Endothelial cell of umbilical vein (primary cell): ENCODE results near the gene SH3RF3. TPM values are rescaled to one million over a fixed set of nuclear protein-coding genes. Genes with fewer than 3 reads are reported as not detected.

Experiments
- BruUV-seq: library from RNA; stranded (reverse); fragments of 400-500 nt; replicated peaks from 2 replicates; lab custom pipeline; 2021; lab: Mats Ljungman, UMichigan
- CTCF ChIA-PET: fragments of 300-600, 350-600 bp; sonication (Branson Sonifier 250); formaldehyde crosslinking; loops from one replicate; lab custom pipeline; 2021; ENCODE audit warnings: antibody characterized with exemption, inconsistent platforms; lab: Charles Lee
- POLR2A ChIA-PET: fragments of 300-600, 350-600 bp; sonication (Branson Sonifier 250); formaldehyde crosslinking; loops from one replicate; lab custom pipeline; 2021; ENCODE audit warnings: antibody characterized with exemption, inconsistent platforms; lab: Charles Lee
- DNase-seq: peaks from one replicate; pipeline ENCODE4 v3.0.0-alpha.2; 2011; ENCODE audit warnings: low read depth, low spot score
- FAIRE-seq: peaks from 2 replicates; lab custom pipeline; 2011; peaks lifted over from hg19 to GRCh38; lab: Jason Lieb, UNC
- H2AFZ ChIP-seq: 2 replicates; pipeline ENCODE4 v1.6.0; 2012; ENCODE audit warnings: low read depth, low read length, control low read depth, inconsistent platforms
- H3K27ac ChIP-seq: 2 replicates; pipeline ENCODE4 v1.5.1; 2011; ENCODE audit warnings: low read depth, mild to moderate bottlenecking, control low read depth, low read length, moderate library complexity; ENCODE audit not compliant: insufficient read depth
- H3K27me3 ChIP-seq, 2 experiments: 2 replicates each; pipeline versions ENCODE4 v1.6.0 to v1.6.1; 2011; ENCODE audit warnings: low read length in 2 of 2, mixed read lengths in 1 of 2; ENCODE audit not compliant: control insufficient read depth in 2 of 2, insufficient read depth in 2 of 2
- H3K36me3 ChIP-seq, 2 experiments: 2 replicates in 1 of 2; 3 replicates in 1 of 2; pipeline ENCODE4 v1.5.1; 2011; ENCODE audit warnings: low read length in 2 of 2, mild to moderate bottlenecking in 1 of 2, moderate library complexity in 1 of 2; ENCODE audit not compliant: control insufficient read depth in 2 of 2, insufficient read depth in 2 of 2; ENCODE audit errors: extremely low read depth in 1 of 2
- H3K4me1 ChIP-seq: 3 replicates; pipeline ENCODE4 v1.5.1; 2011; ENCODE audit warnings: mild to moderate bottlenecking, low read length; ENCODE audit not compliant: control insufficient read depth, insufficient read depth; ENCODE audit errors: extremely low read depth
- H3K4me2 ChIP-seq: 2 replicates; pipeline ENCODE4 v1.6.1; 2011; ENCODE audit warnings: low read length, control low read depth, mixed read lengths; ENCODE audit not compliant: insufficient read depth
- H3K4me3 ChIP-seq, 3 experiments: fragments of 200-600 bp in 1 of 3; sonication (generic), shearing (Covaris generic) in 1 of 3; replicated peaks in 1 of 3; 2 replicates each; pipeline ENCODE4 v1.5.1; 2011 to 2016; ENCODE audit warnings: control low read depth in 3 of 3, low read length in 3 of 3, mild to moderate bottlenecking in 2 of 3, inconsistent platforms in 1 of 3, low read depth in 1 of 3, moderate library complexity in 1 of 3; ENCODE audit not compliant: insufficient read depth in 1 of 3
- H3K79me2 ChIP-seq: 2 replicates; pipeline ENCODE4 v1.6.0; 2012; ENCODE audit warnings: low read length, inconsistent platforms; ENCODE audit not compliant: control insufficient read depth, insufficient read depth
- H3K9ac ChIP-seq: replicated peaks from 2 replicates; pipeline ENCODE3; 2011; ENCODE audit warnings: low read length, control low read depth; ENCODE audit not compliant: insufficient read depth; ENCODE audit errors: extremely low read depth
- H3K9me1 ChIP-seq: replicated peaks from 3 replicates; pipeline ENCODE4 v1.6.0; 2011; ENCODE audit warnings: mild to moderate bottlenecking, low read length; ENCODE audit not compliant: control insufficient read depth, insufficient read depth; ENCODE audit errors: extremely low read depth
- H3K9me3 ChIP-seq: replicated peaks from 2 replicates; pipeline ENCODE4 v1.5.1; 2012; ENCODE audit warnings: low read length, inconsistent platforms; ENCODE audit not compliant: control insufficient read depth, insufficient read depth
- H4K20me1 ChIP-seq: replicated peaks from 2 replicates; pipeline ENCODE3; 2011; ENCODE audit warnings: mild to moderate bottlenecking, low read length; ENCODE audit not compliant: control insufficient read depth, insufficient read depth; ENCODE audit errors: extremely low read depth
- CTCF ChIP-seq, 2 donors: IDR thresholded peaks; 1 replicate in 1 of 2; 2 replicates in 1 of 2; pipeline ENCODE4 v1.5.1; 2011; ENCODE audit warnings: low read length in 2 of 2, mild to moderate bottlenecking in 2 of 2, moderate library complexity in 2 of 2, control low read depth in 1 of 2, inconsistent platforms in 1 of 2, low read depth in 1 of 2; ENCODE audit not compliant: insufficient read depth in 1 of 2; ENCODE audit errors: extremely low read depth in 1 of 2
- EZH2 ChIP-seq: IDR thresholded peaks from 2 replicates; pipeline ENCODE4 v1.6.1; 2012; ENCODE audit warnings: borderline replicate concordance, low read depth, mild to moderate bottlenecking, moderate library complexity, low read length, inconsistent platforms; ENCODE audit not compliant: severe bottlenecking
- FOS ChIP-seq: IDR thresholded peaks from 2 replicates; pipeline ENCODE4 v1.6.1; 2011; ENCODE audit warnings: mild to moderate bottlenecking, low read length, moderate library complexity, borderline replicate concordance; ENCODE audit not compliant: insufficient read depth
- GATA2 ChIP-seq: IDR thresholded peaks from 2 replicates; pipeline ENCODE4 v1.7.0; 2011; ENCODE audit warnings: low read depth, mild to moderate bottlenecking, moderate library complexity, mixed read lengths, low read length; ENCODE audit not compliant: insufficient read length, insufficient read depth
- JUN ChIP-seq: IDR thresholded peaks from 2 replicates; pipeline ENCODE4 v1.6.1; 2011; ENCODE audit warnings: borderline replicate concordance, low read depth; ENCODE audit not compliant: insufficient read length, insufficient read depth
- MAX ChIP-seq: IDR thresholded peaks from 2 replicates; pipeline ENCODE4 v1.6.1; 2011; ENCODE audit not compliant: insufficient read depth, insufficient read length
- POLR2A ChIP-seq: IDR thresholded peaks from 2 replicates; pipeline ENCODE4 v1.6.1; 2012; ENCODE audit warnings: low read depth, mild to moderate bottlenecking, control low read depth, low read length
- POLR2AphosphoS5 ChIP-seq: IDR thresholded peaks from 2 replicates; pipeline ENCODE4 v1.6.1; 2012; ENCODE audit warnings: low read depth, mild to moderate bottlenecking, control low read depth, low read length, moderate library complexity; ENCODE audit not compliant: insufficient read depth
- dilution Hi-C: fragments of 300-500 bp; cut with MboI; formaldehyde crosslinking; loops from one replicate; pipeline ENCODE4 v1.15.0; 2019; ENCODE audit warnings: low sequenced_read_pairs; ENCODE audit not compliant: extremely low pct_ligation_motif_present
- intact Hi-C: fragments of 100-400 bp; cut with micrococcal nuclease; formaldehyde crosslinking; loops from one replicate; pipeline ENCODE4 v1.10.0; 2022
- polyA plus RNA-seq, 4 experiments: library from polyadenylated mRNA; depleted of rRNA in 3 of 4; stranded (reverse) in 3 of 4; unstranded in 1 of 4; fragments of >200 nt; gene quantifications; 2 replicates each; pipeline versions ENCODE4 v1.2.1 to v1.2.3, GENCODE V29; 2011 to 2012; ENCODE audit warnings: missing spikeins in 1 of 4
- total RNA-seq: library from RNA; stranded (reverse); gene quantifications from 2 replicates; pipeline ENCODE4 v1.2.3, GENCODE V29; 2021

The SH3RF3 gene
- total and polyA plus RNA-seq, 2 donors (not counting 3 experiments of a cell fraction or from before 2014, with no cell fraction given) = 3.8 to 14.7 TPM

- H3K9me1 ChIP-seq = no peaks in the 10 kb centered on the region
- H3K4me2 ChIP-seq = peak overlapping the region; percentile 61
- intact Hi-C loops = loop anchor here (1.0 to 2.0 kb wide), 6 partner anchors 8 to 159 kb away; no protein-coding TSS in a partner anchor
- no peaks in the 10 kb centered on the region for H3K9me3 ChIP-seq
- no peak overlapping the region for H3K4me3 ChIP-seq
- H3K4me1 ChIP-seq = peaks cover 55% of the 10 kb centered on the region
- DNase-seq = peak; percentile 82
- no peaks in the 10 kb centered on the region for H3K27me3 ChIP-seq
- H4K20me1 ChIP-seq = no peaks in the 10 kb centered on the region
- dilution Hi-C loops = no loop called here
- peak overlapping the region; percentile 75 for H3K9ac ChIP-seq
- ChIA-PET CTCF (interaction anchor here (1.0 to 2.5 kb wide), 3 partner anchors 18 to 337 kb away, joined by 3 to 6 read pairs (median 5); no protein-coding TSS in a partner anchor), POLR2A (no interaction called here)
- no peaks in the 10 kb centered on the region for H3K36me3 ChIP-seq
- BruUV-seq = no TSS peak
- H3K79me2 ChIP-seq = peaks cover 54% of the 10 kb centered on the region
- peak; percentile 75 for FAIRE-seq
- H3K27ac ChIP-seq = peak overlapping the region; percentile 90
- peak; percentile 48 for TF ChIP-seq POLR2A
- no peak for TF ChIP-seq FOS
- TF ChIP-seq GATA2 = peak; percentile 52
- TF ChIP-seq CTCF (IDR thresholded peaks at IDR 0.05; ENCODE audit: extremely low read depth in 1 of 2, insufficient read depth in 1 of 2, low read depth in 1 of 2, low read length in 2 of 2) = no peak
- no peak for TF ChIP-seq JUN
- TF ChIP-seq MAX = no peak
- TF ChIP-seq POLR2AphosphoS5 = peak; percentile 6
- no peak for TF ChIP-seq EZH2
- peak overlapping the region; percentile 64 for H2AFZ ChIP-seq
These were observed 44.5 kb downstream of the SH3RF3 start for GRCh38 chr2:109173311-109174171.
